Fibroblast of mammary gland (primary cell): ENCODE data around the gene NFATC2.
"Not testable (repeated sequence)": the region's sequence is repeated elsewhere in the genome, so short reads cannot be mapped to it uniquely, and the experiment has no call there.

Experiments
- DNase-seq: peaks from one replicate; pipeline ENCODE4 v3.0.0-alpha.2; 2010; ENCODE audit warnings: low read depth
- H3K4me3 ChIP-seq: 2 replicates; pipeline ENCODE4 v1.5.1; 2011; ENCODE audit warnings: low read depth, mild to moderate bottlenecking, low read length, moderate library complexity; ENCODE audit not compliant: control insufficient read depth
- TF ChIP-seq, protein P1 (sequence below): conservative IDR thresholded peaks from 2 replicates; pipeline ENCODE4 v1.5.1; 2011; ENCODE audit warnings: low read depth, low read length, inconsistent platforms; ENCODE audit not compliant: control insufficient read depth, insufficient read depth

The NFATC2 gene

DNA sequence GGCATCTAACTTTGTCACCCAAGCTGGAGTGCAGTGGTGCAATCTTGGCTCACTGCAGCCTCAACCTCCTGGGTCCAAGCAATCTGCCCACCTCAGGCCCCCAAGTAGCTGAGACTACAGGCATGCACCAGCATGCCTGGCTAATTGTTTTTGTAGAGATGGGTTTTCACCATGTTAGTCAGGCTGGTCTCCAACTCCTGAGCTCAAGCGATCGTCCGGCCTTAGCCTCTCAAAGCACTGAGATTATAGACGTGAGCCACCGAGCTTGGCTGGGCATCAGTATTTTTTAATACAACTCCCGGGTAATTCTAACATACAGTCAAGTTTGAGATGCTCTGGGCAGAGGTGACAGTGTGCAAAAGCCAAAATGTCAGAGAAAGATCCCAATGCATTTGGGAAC lies 73.5 kb downstream of the NFATC2 start:
- TF ChIP-seq, protein P1, sequence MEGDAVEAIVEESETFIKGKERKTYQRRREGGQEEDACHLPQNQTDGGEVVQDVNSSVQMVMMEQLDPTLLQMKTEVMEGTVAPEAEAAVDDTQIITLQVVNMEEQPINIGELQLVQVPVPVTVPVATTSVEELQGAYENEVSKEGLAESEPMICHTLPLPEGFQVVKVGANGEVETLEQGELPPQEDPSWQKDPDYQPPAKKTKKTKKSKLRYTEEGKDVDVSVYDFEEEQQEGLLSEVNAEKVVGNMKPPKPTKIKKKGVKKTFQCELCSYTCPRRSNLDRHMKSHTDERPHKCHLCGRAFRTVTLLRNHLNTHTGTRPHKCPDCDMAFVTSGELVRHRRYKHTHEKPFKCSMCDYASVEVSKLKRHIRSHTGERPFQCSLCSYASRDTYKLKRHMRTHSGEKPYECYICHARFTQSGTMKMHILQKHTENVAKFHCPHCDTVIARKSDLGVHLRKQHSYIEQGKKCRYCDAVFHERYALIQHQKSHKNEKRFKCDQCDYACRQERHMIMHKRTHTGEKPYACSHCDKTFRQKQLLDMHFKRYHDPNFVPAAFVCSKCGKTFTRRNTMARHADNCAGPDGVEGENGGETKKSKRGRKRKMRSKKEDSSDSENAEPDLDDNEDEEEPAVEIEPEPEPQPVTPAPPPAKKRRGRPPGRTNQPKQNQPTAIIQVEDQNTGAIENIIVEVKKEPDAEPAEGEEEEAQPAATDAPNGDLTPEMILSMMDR: no peak
- no peak overlapping the region for H3K4me3 ChIP-seq
- DNase-seq: no peak

DNA sequence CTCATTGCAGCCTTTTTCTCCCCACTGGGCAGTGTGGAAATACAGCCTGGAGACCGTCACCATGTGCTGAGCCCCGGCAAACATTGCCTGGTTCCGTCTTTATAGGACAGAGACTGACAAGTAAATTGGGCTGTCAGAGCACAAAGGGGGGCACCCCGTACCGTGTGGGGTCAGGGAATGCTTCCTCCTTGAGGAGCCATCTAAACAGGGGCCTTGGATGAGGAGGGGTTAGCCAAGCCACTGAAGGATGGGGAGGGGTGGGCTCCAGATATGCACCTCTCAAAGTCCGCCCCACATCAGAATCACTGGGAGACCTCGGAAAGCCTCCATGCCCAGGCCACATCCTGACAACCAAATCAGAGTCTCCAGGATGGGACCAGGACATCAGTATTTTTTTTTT lies 73.9 kb downstream of the NFATC2 start:
- TF ChIP-seq, protein P1: no peak
- no peak overlapping the region for H3K4me3 ChIP-seq
- no peak for DNase-seq

- no peak for DNase-seq
- TF ChIP-seq, protein P1: no peak
- H3K4me3 ChIP-seq: no peak overlapping the region
Measured at GRCh38 chr20:51467956-51468626, 74.4 kb downstream of the NFATC2 start.

DNA sequence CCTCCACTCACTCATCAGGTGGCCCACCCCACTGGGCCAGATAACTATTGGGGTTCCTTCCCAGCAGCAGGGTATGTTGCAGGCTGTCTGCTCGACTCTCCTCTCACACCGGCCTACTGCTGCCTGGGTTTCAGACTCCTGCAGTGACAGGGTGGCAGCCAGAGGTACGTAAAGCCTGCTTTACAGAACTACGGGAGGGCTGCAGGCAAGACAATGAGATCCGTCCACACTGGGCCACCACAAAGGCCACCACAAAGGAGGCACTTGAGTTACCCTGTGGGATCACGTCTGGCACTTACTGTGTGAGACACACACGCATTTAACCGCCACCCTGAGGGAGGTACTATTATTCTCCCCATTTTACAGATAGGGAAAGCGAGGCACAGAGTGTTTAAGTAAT lies 78.5 kb downstream of the NFATC2 start:
- DNase-seq: no peak
- TF ChIP-seq, protein P1: no peak
- H3K4me3 ChIP-seq: no peak overlapping the region

- TF ChIP-seq, protein P1: no peak
- no peak for DNase-seq
- no peak overlapping the region for H3K4me3 ChIP-seq
Measured at GRCh38 chr20:51463560-51463959, 79.0 kb downstream of the NFATC2 start.

- peak; percentile 82 for DNase-seq
- TF ChIP-seq, protein P1: no peak
- H3K4me3 ChIP-seq: no peak overlapping the region
Measured at GRCh38 chr20:51462566-51463276, 79.8 kb downstream of the NFATC2 start.

DNA sequence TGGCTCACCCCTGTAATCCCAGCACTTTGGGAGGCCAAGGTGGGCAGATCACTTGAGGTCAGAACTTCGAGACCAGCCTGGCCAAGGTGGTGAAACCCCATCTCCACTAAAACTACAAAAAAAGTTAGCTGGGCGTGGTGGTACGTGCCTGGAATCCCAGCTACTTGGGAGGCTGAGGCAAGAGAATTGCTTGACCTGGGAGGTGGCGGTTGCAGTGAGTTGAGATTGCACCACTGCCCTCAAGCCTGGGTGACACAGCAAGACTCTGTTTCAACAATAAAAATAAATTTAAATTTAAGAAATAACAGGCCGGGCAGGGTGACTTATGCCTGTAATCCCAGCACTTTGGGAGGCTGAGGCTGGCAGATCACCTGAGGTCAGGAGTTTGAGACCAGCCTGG lies 80.7 kb downstream of the NFATC2 start:
- not testable (repeated sequence) for H3K4me3 ChIP-seq, DNase-seq
